SU-DHL-6 (cell line): ENCODE measurements around the gene FNDC4.

Experiments used
- EZH2phosphoT487 ChIP-seq: fragments of 200-600 bp; sonication (generic), shearing (Covaris generic); conservative IDR thresholded peaks from 2 replicates; pipeline ENCODE4 v1.6.1; 2018; ENCODE audit warnings: mild to moderate bottlenecking, antibody characterized with exemption, low read length, moderate library complexity, mixed read lengths
- TF ChIP-seq, protein P1 (sequence below): fragments of 200-600 bp; sonication (generic); IDR thresholded peaks from one replicate; pipeline ENCODE4 v1.5.1; 2017; ENCODE audit warnings: antibody characterized with exemption, mild to moderate bottlenecking, low read length, moderate library complexity; ENCODE audit not compliant: insufficient read depth, poor library complexity, severe bottlenecking

DNA sequence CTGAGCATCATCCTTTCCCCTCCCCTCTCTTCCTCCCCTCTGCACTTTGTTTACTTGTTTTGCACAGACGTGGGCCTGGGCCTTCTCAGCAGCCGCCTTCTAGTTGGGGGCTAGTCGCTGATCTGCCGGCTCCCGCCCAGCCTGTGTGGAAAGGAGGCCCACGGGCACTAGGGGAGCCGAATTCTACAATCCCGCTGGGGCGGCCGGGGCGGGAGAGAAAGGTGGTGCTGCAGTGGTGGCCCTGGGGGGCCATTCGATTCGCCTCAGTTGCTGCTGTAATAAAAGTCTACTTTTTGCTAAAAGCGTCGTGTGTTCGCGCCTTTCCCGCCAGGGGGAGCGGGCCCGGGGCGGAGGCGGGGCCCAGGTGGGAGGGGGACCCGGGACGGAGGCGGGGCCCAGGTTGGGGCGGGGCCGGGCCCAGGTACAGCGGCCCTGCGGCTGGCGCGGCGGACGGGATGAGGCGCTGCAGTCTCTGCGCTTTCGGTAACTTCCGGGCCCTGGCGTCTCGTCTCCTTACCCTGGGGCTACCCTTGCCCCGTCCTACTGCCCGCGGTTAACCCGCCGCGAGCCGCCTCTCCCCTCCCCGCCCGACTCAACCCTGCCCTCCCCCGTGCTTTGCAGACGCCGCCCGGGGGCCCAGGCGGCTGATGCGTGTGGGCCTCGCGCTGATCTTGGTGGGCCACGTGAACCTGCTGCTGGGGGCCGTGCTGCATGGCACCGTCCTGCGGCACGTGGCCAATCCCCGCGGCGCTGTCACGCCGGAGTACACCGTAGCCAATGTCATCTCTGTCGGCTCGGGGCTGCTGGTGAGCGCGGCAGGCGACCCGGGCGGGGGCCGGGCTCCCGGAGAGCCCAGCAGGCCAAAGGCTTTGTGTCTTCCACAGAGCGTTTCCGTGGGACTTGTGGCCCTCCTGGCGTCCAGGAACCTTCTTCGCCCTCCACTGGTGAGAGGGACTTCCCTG, 52.8 kb downstream of the FNDC4 start, which contains the start of gene KRTCAP3:
- TF ChIP-seq, protein P1, sequence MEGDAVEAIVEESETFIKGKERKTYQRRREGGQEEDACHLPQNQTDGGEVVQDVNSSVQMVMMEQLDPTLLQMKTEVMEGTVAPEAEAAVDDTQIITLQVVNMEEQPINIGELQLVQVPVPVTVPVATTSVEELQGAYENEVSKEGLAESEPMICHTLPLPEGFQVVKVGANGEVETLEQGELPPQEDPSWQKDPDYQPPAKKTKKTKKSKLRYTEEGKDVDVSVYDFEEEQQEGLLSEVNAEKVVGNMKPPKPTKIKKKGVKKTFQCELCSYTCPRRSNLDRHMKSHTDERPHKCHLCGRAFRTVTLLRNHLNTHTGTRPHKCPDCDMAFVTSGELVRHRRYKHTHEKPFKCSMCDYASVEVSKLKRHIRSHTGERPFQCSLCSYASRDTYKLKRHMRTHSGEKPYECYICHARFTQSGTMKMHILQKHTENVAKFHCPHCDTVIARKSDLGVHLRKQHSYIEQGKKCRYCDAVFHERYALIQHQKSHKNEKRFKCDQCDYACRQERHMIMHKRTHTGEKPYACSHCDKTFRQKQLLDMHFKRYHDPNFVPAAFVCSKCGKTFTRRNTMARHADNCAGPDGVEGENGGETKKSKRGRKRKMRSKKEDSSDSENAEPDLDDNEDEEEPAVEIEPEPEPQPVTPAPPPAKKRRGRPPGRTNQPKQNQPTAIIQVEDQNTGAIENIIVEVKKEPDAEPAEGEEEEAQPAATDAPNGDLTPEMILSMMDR: peak; percentile 19
- no peak for TF ChIP-seq EZH2phosphoT487
